Erythroblast (primary cell): ENCODE data around the gene TGFA.

Experiments
- GATA1 ChIP-seq: IDR thresholded peaks from 2 replicates; pipeline ENCODE4 v1.6.1; 2011; ENCODE audit warnings: low read depth, mild to moderate bottlenecking, control low read depth, low read length, moderate library complexity
- POLR2A ChIP-seq: IDR thresholded peaks from 2 replicates; pipeline ENCODE4 v1.6.1; 2011; ENCODE audit warnings: mild to moderate bottlenecking, low read length

GRCh38 chr2:70556608-70557007, 3.0 kb upstream of the TGFA start:
- no peak for TF ChIP-seq POLR2A
- no peak for TF ChIP-seq GATA1
